PC-9 (cell line): Measurements from ENCODE around the gene APOLD1. TPM values are rescaled to one million over a fixed set of nuclear protein-coding genes. Genes with fewer than 3 reads are reported as not detected.

Source experiments
- BruUV-seq: library from RNA; stranded (reverse); fragments of 400-500 nt; replicated peaks from 2 replicates; lab custom pipeline; 2021; lab: Mats Ljungman, UMichigan
- CTCF ChIA-PET: fragments of 300-600 bp; sonication (Branson Sonifier 250); formaldehyde crosslinking; loops from one replicate; lab custom pipeline; 2022; ENCODE audit warnings: antibody characterized with exemption; lab: Charles Lee
- POLR2A ChIA-PET: fragments of 300-600 bp; sonication (Branson Sonifier 250); formaldehyde crosslinking; loops from one replicate; lab custom pipeline; 2022; ENCODE audit warnings: antibody characterized with exemption; ENCODE audit not compliant: unreplicated experiment; lab: Charles Lee
- DNase-seq, 2 experiments: peaks; one replicate each; pipeline versions ENCODE4 v3.0.0 to v3.0.0-alpha.2; 2015 to 2022; ENCODE audit warnings: mixed read lengths in 1 of 2
- H2AFZ ChIP-seq: fragments of 200-600 bp; sonication (generic); 2 replicates; pipeline ENCODE4 v1.8.1; 2017; ENCODE audit warnings: antibody characterized with exemption
- H3F3A ChIP-seq: fragments of 200-600 bp; sonication (generic); 2 replicates; pipeline ENCODE4 v1.8.1; 2017; ENCODE audit warnings: antibody characterized with exemption, mild to moderate bottlenecking, low read depth; ENCODE audit not compliant: insufficient read depth
- H3K27ac ChIP-seq: fragments of 200-600 bp; sonication (generic); 2 replicates; pipeline ENCODE4 v1.6.1; 2016; ENCODE audit warnings: mixed run types
- H3K27me3 ChIP-seq: fragments of 200-600 bp; sonication (generic); 2 replicates; pipeline ENCODE4 v1.6.1; 2016; ENCODE audit warnings: low read depth, mixed run types; ENCODE audit not compliant: insufficient read depth
- H3K36me3 ChIP-seq: fragments of 200-600 bp; sonication (generic); 2 replicates; pipeline ENCODE4 v1.6.1; 2016; ENCODE audit warnings: low read depth, mixed run types
- H3K4me1 ChIP-seq: fragments of 200-600 bp; sonication (generic); replicated peaks from 2 replicates; pipeline ENCODE4 v1.6.1; 2016; ENCODE audit warnings: mixed run types; ENCODE audit not compliant: insufficient read depth
- H3K4me2 ChIP-seq: fragments of 200-600 bp; sonication (generic); 2 replicates; pipeline ENCODE4 v1.6.1; 2017; ENCODE audit warnings: mixed run types
- H3K4me3 ChIP-seq: fragments of 200-600 bp; sonication (generic); 2 replicates; pipeline ENCODE4 v1.6.1; 2016; ENCODE audit warnings: mixed run types
- H3K79me2 ChIP-seq: fragments of 200-600 bp; sonication (generic); 2 replicates; pipeline ENCODE4 v1.6.1; 2017; ENCODE audit warnings: low read depth, mixed run types
- H3K9me2 ChIP-seq: fragments of 200-600 bp; sonication (generic); 2 replicates; pipeline ENCODE4 v1.8.1; 2017; ENCODE audit warnings: mild to moderate bottlenecking; ENCODE audit not compliant: insufficient read depth
- H3K9me3 ChIP-seq: fragments of 200-600 bp; sonication (generic); 2 replicates; pipeline ENCODE4 v1.8.1; 2016; ENCODE audit warnings: low read depth; ENCODE audit not compliant: insufficient read depth
- H4K20me1 ChIP-seq: fragments of 200-600 bp; sonication (generic); 2 replicates; pipeline ENCODE4 v1.8.1; 2017; ENCODE audit not compliant: insufficient read depth
- EZH2 ChIP-seq: fragments of 200-600 bp; sonication (generic); IDR thresholded peaks from 2 replicates; pipeline ENCODE4 v1.8.0; 2017; ENCODE audit warnings: antibody characterized with exemption, low read depth
- intact Hi-C: fragments of 100-400 bp; cut with micrococcal nuclease; formaldehyde crosslinking; loops from one replicate; pipeline ENCODE4 v1.10.0; 2022; ENCODE audit not compliant: unreplicated experiment
- total RNA-seq: library from RNA; stranded (reverse); gene quantifications from 2 replicates; pipeline ENCODE4 v1.2.3, GENCODE V29; 2021
- TF ChIP-seq, protein P1 (sequence below): fragments of 200-600 bp; sonication (generic); conservative IDR thresholded peaks from 2 replicates; pipeline ENCODE4 v1.6.1; 2017; ENCODE audit warnings: mixed run types, antibody characterized with exemption, mild to moderate bottlenecking, moderate library complexity

Gene APOLD1
- total RNA-seq, 1 experiment from 2014 or later = 23.3 TPM

DNA sequence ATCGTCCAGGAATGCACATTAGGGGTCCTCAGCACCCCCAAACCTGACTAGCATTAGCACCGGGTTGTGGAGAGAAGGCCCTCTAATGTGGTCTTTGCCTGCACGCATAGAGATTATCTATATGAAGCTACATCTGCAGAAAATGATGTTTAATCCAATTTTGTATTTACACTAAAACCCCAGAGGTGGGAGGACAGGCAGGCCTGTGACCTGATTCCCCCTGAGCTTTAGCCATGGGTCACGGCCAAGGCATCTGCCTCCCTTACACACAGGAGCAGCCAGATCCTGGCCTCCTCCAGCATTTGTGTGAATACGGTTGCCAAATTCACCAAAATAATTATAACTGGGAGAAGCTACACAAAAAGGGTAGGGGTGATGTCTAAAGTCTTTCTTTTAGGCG, 7.0 kb downstream of the APOLD1 start:
- Histone ChIP-seq H3K9me2 (no peaks in the 10 kb centered on the region), H3F3A (peaks cover 37% of the 10 kb centered on the region), H3K27me3 (no peaks in the 10 kb centered on the region), H2AFZ (no peak overlapping the region), H3K9me3 (no peaks in the 10 kb centered on the region), H3K79me2 (0 out of 2 replicates have a peak, but pooled peaks cover 8% of the 10 kb centered on the region), H3K4me1 (peaks cover 52% of the 10 kb centered on the region), H3K4me3 (no peak overlapping the region), H3K36me3 (no peaks in the 10 kb centered on the region), H3K4me2 (no peak overlapping the region), H3K27ac (no peak overlapping the region), H4K20me1 (no peaks in the 10 kb centered on the region)
- BruUV-seq = no TSS peak
- DNase-seq = no peak
- TF ChIP-seq, protein P1, sequence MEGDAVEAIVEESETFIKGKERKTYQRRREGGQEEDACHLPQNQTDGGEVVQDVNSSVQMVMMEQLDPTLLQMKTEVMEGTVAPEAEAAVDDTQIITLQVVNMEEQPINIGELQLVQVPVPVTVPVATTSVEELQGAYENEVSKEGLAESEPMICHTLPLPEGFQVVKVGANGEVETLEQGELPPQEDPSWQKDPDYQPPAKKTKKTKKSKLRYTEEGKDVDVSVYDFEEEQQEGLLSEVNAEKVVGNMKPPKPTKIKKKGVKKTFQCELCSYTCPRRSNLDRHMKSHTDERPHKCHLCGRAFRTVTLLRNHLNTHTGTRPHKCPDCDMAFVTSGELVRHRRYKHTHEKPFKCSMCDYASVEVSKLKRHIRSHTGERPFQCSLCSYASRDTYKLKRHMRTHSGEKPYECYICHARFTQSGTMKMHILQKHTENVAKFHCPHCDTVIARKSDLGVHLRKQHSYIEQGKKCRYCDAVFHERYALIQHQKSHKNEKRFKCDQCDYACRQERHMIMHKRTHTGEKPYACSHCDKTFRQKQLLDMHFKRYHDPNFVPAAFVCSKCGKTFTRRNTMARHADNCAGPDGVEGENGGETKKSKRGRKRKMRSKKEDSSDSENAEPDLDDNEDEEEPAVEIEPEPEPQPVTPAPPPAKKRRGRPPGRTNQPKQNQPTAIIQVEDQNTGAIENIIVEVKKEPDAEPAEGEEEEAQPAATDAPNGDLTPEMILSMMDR = no peak
- TF ChIP-seq EZH2 = no peak
- POLR2A ChIA-PET = interaction anchor here (0.6 kb wide), 2 partner anchors 11 to 70 kb away, joined by 4 to 9 read pairs; no protein-coding TSS in a partner anchor
- CTCF ChIA-PET = interaction anchor here (0.6 to 2.1 kb wide), 2 partner anchors 17 to 191 kb away, joined by 5 to 6 read pairs; no protein-coding TSS in a partner anchor
- intact Hi-C loops = no loop called here

DNA sequence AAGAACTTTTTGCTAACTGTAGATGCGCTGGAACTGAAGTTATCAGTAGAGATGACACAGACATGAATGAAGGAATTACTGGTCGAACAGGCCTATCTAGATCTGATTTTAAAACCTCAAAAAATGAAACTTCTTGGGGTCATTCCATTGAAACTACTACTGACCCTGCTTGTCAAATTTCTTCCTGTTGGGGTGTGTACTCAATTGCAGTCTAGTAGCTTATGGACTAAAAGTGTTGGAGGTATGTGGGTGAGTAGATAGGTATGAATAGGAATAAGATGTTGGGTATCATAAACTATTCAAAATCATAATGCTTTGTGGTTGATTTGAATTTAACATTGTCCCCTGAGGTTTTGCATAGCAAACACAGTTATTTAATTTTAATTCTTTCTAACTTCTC, 9.2 kb downstream of the APOLD1 start:
- Histone ChIP-seq H3K27me3 (no peaks in the 10 kb centered on the region), H3K27ac (peak overlapping the region; percentile 89), H3K9me3 (no peaks in the 10 kb centered on the region), H4K20me1 (no peaks in the 10 kb centered on the region), H3K79me2 (no peaks in the 10 kb centered on the region), H3K4me1 (peaks cover 45% of the 10 kb centered on the region), H3K9me2 (no peaks in the 10 kb centered on the region), H3K4me3 (no peak overlapping the region), H3K36me3 (no peaks in the 10 kb centered on the region), H3F3A (peaks cover 24% of the 10 kb centered on the region), H3K4me2 (peak overlapping the region; percentile 62), H2AFZ (0 out of 2 replicates have a peak overlapping the region, but pooled peaks have one; percentile 24)
- ChIA-PET CTCF (interaction anchor here (0.7 kb wide), 1 partner anchor 42 kb away, joined by 5 read pairs; no protein-coding TSS in a partner anchor), POLR2A (interaction anchor here (0.6 to 1.0 kb wide), 6 partner anchors 8 to 401 kb away, joined by 3 to 12 read pairs (median 4); no protein-coding TSS in a partner anchor)
- intact Hi-C loops = loop anchor here (1.0 kb wide), 1 partner anchor 10 kb away; no protein-coding TSS in a partner anchor
- BruUV-seq = no TSS peak
- TF ChIP-seq EZH2 = no peak
- TF ChIP-seq, protein P1 = no peak
- peak in 1 of 2 experiments; percentile 91 for DNase-seq

DNA sequence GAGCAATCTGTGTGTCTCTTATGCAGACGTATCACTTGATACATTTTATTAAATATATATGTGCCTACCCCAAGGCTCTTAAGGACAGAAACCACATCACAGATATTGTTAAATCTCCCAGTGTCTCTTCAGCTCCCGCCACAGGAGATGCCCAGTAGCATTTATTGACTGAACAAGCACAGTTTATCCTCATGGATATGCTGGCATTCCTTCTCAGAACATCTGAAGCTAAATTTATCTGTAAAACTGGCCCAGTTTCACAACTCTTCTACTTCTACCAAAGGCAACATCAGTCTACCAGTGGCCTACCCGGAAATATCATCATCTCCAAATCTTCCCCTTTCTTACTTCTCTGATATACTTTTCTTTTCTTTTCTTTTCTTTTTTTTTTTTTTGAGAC, 10.7 kb downstream of the APOLD1 start:
- Histone ChIP-seq H4K20me1 (no peaks in the 10 kb centered on the region), H2AFZ (no peak overlapping the region), H3K4me1 (peaks cover 58% of the 10 kb centered on the region), H3K27ac (peak overlapping the region; percentile 30; the same call in 1 of the 2 replicates), H3K79me2 (no peaks in the 10 kb centered on the region), H3K4me3 (no peak overlapping the region), H3K9me3 (no peaks in the 10 kb centered on the region), H3K9me2 (no peaks in the 10 kb centered on the region), H3K4me2 (no peak overlapping the region), H3K36me3 (no peaks in the 10 kb centered on the region), H3K27me3 (no peaks in the 10 kb centered on the region), H3F3A (peaks cover 31% of the 10 kb centered on the region)
- no TSS peak for BruUV-seq
- no peak for TF ChIP-seq EZH2
- TF ChIP-seq, protein P1 = no peak
- ChIA-PET CTCF (no interaction called here), POLR2A (no interaction called here)
- DNase-seq = no peak
- intact Hi-C loops = no loop called here
